ENCODE results near the gene WDR1. TPM values are rescaled to one million over a fixed set of nuclear protein-coding genes. Genes with fewer than 3 reads are reported as not detected.
A peak's percentile ranks its signal among the peaks of the same experiment; 100 is the strongest.

The WDR1 gene
- total and polyA plus RNA-seq, 2 donors (not counting 3 experiments of a cell fraction or from before 2014, with no cell fraction given): 590 to 660 TPM

DNA sequence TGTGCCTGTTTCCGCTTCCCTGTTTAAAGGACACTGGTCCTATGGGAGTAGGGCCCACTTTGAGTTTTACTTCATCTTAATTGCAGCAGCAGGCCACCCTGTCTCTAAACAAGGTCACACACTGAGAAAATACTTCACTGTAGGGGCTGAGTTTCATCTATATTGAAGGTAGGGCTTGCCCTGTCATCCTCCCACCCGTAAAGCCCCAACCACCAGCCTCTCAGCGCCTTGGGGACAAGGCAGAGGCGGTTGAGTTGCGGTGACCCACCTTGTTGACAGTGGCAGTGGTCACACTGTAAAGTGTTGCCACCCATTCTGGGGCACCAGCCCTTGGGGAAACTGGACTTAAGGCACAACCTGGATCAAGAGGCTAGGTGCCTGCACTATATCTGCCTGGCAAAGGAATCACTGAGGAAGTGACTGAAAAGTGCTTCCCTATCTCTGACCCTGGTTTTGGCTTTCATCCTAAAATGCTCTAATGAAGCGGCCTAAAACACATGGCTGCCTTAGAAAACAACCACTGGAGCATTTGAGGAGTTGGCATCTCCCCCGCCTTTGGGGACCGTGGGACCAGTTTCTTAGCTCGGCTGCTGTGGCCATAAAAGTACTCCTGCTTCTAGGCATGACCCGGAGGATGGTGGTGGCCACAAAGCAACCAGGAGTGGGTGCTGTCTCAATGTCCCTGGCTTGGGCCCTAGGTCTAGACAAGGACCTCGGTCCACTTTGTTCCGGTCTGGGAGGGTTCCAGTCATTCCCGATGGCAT is 7.8 kb upstream of the WDR1 start:
- Histone ChIP-seq H3K4me3 (replicated peaks in 1 of 3; ENCODE audit: insufficient read depth in 1 of 3, low read depth in 1 of 3, low read length in 3 of 3) (no peak overlapping the region), H3K27ac (ENCODE audit: insufficient read depth, low read depth, low read length) (peak overlapping the region; percentile 66), H2AFZ (ENCODE audit: low read depth, low read length) (no peak overlapping the region), H3K79me2 (ENCODE audit: control insufficient read depth, insufficient read depth, low read length) (no peaks in the 10 kb centered on the region), H3K27me3 (ENCODE audit: control insufficient read depth in 2 of 2, insufficient read depth in 2 of 2, low read length in 2 of 2) (no peaks in the 10 kb centered on the region), H3K9ac (replicated peaks; ENCODE audit: extremely low read depth, insufficient read depth, low read length) (no peak overlapping the region), H3K4me2 (ENCODE audit: insufficient read depth, low read length) (peak overlapping the region; percentile 31), H3K36me3 (ENCODE audit: control insufficient read depth in 2 of 2, extremely low read depth in 1 of 2, insufficient read depth in 2 of 2, low read length in 2 of 2) (no peaks in the 10 kb centered on the region), H3K9me3 (replicated peaks; ENCODE audit: control insufficient read depth, insufficient read depth, low read length) (no peaks in the 10 kb centered on the region), H4K20me1 (replicated peaks; ENCODE audit: control insufficient read depth, extremely low read depth, insufficient read depth, low read length) (no peaks in the 10 kb centered on the region), H3K4me1 (ENCODE audit: control insufficient read depth, extremely low read depth, insufficient read depth, low read length) (peaks cover 22% of the 10 kb centered on the region), H3K9me1 (replicated peaks; ENCODE audit: control insufficient read depth, extremely low read depth, insufficient read depth, low read length) (no peaks in the 10 kb centered on the region)
- FAIRE-seq (peak; percentile 64), DNase-seq (ENCODE audit: low read depth, low spot score) (peak; percentile 32)
- BruUV-seq (replicated peaks): no TSS peak
- intact Hi-C loops (cut with micrococcal nuclease) (loop anchor here (5.0 kb wide), 2 partner anchors 33 to 533 kb away; no protein-coding TSS in a partner anchor), dilution Hi-C loops (cut with MboI; ENCODE audit: extremely low pct_ligation_motif_present, low sequenced_read_pairs) (no loop called here)
- TF ChIP-seq MYC (IDR thresholded peaks at IDR 0.05; ENCODE audit: low read depth, low read length) (no peak), POLR2AphosphoS5 (IDR thresholded peaks at IDR 0.05; ENCODE audit: insufficient read depth, low read depth, low read length) (no peak), GATA2 (IDR thresholded peaks at IDR 0.05; ENCODE audit: insufficient read depth, insufficient read length, low read depth, low read length) (no peak), EZH2 (IDR thresholded peaks at IDR 0.05; ENCODE audit: borderline replicate concordance, low read depth, low read length, severe bottlenecking) (no peak), JUN (IDR thresholded peaks at IDR 0.05; ENCODE audit: borderline replicate concordance, insufficient read depth, insufficient read length, low read depth) (no peak), FOS (IDR thresholded peaks at IDR 0.05; ENCODE audit: borderline replicate concordance, insufficient read depth, low read length) (no peak), POLR2A (IDR thresholded peaks at IDR 0.05; ENCODE audit: low read depth, low read length) (no peak)
- TF ChIP-seq, protein P1, sequence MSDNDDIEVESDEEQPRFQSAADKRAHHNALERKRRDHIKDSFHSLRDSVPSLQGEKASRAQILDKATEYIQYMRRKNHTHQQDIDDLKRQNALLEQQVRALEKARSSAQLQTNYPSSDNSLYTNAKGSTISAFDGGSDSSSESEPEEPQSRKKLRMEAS (IDR thresholded peaks at IDR 0.05; ENCODE audit: insufficient read depth, insufficient read length): no peak
- TF ChIP-seq, protein P2, sequence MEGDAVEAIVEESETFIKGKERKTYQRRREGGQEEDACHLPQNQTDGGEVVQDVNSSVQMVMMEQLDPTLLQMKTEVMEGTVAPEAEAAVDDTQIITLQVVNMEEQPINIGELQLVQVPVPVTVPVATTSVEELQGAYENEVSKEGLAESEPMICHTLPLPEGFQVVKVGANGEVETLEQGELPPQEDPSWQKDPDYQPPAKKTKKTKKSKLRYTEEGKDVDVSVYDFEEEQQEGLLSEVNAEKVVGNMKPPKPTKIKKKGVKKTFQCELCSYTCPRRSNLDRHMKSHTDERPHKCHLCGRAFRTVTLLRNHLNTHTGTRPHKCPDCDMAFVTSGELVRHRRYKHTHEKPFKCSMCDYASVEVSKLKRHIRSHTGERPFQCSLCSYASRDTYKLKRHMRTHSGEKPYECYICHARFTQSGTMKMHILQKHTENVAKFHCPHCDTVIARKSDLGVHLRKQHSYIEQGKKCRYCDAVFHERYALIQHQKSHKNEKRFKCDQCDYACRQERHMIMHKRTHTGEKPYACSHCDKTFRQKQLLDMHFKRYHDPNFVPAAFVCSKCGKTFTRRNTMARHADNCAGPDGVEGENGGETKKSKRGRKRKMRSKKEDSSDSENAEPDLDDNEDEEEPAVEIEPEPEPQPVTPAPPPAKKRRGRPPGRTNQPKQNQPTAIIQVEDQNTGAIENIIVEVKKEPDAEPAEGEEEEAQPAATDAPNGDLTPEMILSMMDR (IDR thresholded peaks at IDR 0.05; ENCODE audit: extremely low read depth in 1 of 2, insufficient read depth in 1 of 2, low read depth in 1 of 2, low read length in 2 of 2): no peak
- ChIA-PET CTCF (interaction anchor here (0.8 to 1.7 kb wide), 10 partner anchors 9 to 414 kb away, joined by 3 to 9 read pairs (median 4); no protein-coding TSS in a partner anchor), POLR2A (interaction anchor here (1.4 to 2.3 kb wide), 2 partner anchors 9 to 31 kb away, joined by 5 to 7 read pairs; no protein-coding TSS in a partner anchor)
